Ovary (tissue), 9 donors: ENCODE data around the gene LRRC75A. TPM values are rescaled to one million over a fixed set of nuclear protein-coding genes. Genes with fewer than 3 reads are reported as not detected.

Source experiments
- DNase-seq, 5 donors: peaks; one replicate each; pipeline ENCODE4 v3.0.0-alpha.2; 2019 to 2020
- H3K27ac ChIP-seq, 2 donors: fragments of 200-600 bp; one replicate each; pipeline versions ENCODE4 v1.5.1 to v1.8.0; 2019 to 2022
- H3K27me3 ChIP-seq: fragments of 200-600 bp; one replicate; pipeline ENCODE4 v1.8.0; 2022
- H3K36me3 ChIP-seq: fragments of 200-600 bp; sonication (generic); one replicate; pipeline ENCODE4 v1.5.1; 2019
- H3K4me1 ChIP-seq: one replicate; pipeline ENCODE4 v1.8.1; 2013; ENCODE audit warnings: mild to moderate bottlenecking, moderate library complexity; ENCODE audit not compliant: insufficient read depth
- H3K4me3 ChIP-seq: fragments of 200-600 bp; sonication (generic); one replicate; pipeline ENCODE4 v1.5.1; 2017
- H3K9me3 ChIP-seq, 2 donors: fragments of 200-600 bp in 1 of 2; sonication (generic) in 1 of 2; one replicate each; pipeline versions ENCODE4 v1.5.1 to v1.8.1; 2013 to 2019; ENCODE audit warnings: mild to moderate bottlenecking in 1 of 2, moderate library complexity in 1 of 2
- CTCF ChIP-seq, 3 donors: fragments of 450-650 bp in 2 of 3; fragments of 200-600 bp in 1 of 3; IDR thresholded peaks; one replicate each; pipeline versions ENCODE4 v1.5.1 to v1.8.0; 2016 to 2022; ENCODE audit warnings: antibody characterized with exemption in 3 of 3, mild to moderate bottlenecking in 1 of 3
- EP300 ChIP-seq: sonication (generic); formaldehyde crosslinking; IDR thresholded peaks from one replicate; pipeline ENCODE4 v1.6.1; 2017; ENCODE audit warnings: antibody characterized with exemption
- POLR2A ChIP-seq: fragments of 450-650 bp; IDR thresholded peaks from one replicate; pipeline ENCODE4 v1.6.1; 2017; ENCODE audit warnings: antibody characterized with exemption, mild to moderate bottlenecking, moderate library complexity
- WGBS, 3 donors: extraction: QIAGEN DNeasy Blood & Tissue Kit in 1 of 3; methylation state at CpG; one replicate each; pipeline versions ENCODE4 v1.1.5 to v1.1.7; 2013 to 2017; 5-methylcytosine and 5-hydroxymethylcytosine counted together
- intact Hi-C, 4 donors: fragments of 100-400 bp; cut with DNase I; formaldehyde crosslinking; loops; one replicate each; pipeline versions ENCODE4 v1.11.0 to v1.15.1; 2022 to 2023
- polyA plus RNA-seq, 2 donors: library from polyadenylated mRNA; stranded (reverse); fragments of 200-250 nt in 1 of 2; fragments of 350-450 nt in 1 of 2; fragmentation: Illumina TruSeq in 1 of 2; extraction: RNeasy Lipid Tissue Mini Kit (QIAGEN cat#74804) in 1 of 2; gene quantifications; one replicate each; pipeline ENCODE4 v1.2.3, GENCODE V29; 2013 to 2014
- total RNA-seq, 7 donors: library from RNA; depleted of rRNA in 2 of 7; stranded (reverse); fragments of >200 nt in 2 of 7; fragmentation: NEBNext Ultra II Directional in 3 of 7; extraction: Animal tissue kit (Norgen Biotek cat#: 25700) in 3 of 7; gene quantifications; one replicate each; pipeline versions ENCODE4 v1.1.0 to v1.2.4, GENCODE V29; 2016 to 2023
- donor health status: DM: no; HTN: no; CAD: no; lungs with moderate emphysema.
- donor health status: DM: no; HTN: no; CAD: no.
- donor health status: Bipolar disorder and iron deficiency.
- donor health status: DM: yes; HTN: yes; CAD: no.
- donor health status: DM: no; HTN: no; CAD: no.
- donor health status: DM: yes; HTN: yes; CAD: no.

The LRRC75A gene
- total and polyA plus RNA-seq, 9 donors = 1.0 to 12.5 (median 4.1) TPM

GRCh38 chr17:16435925-16436886 is 55.8 kb downstream of the LRRC75A start:
- H3K4me3 ChIP-seq = no peak overlapping the region
- no peaks in the 10 kb centered on the region for H3K27me3 ChIP-seq
- intact Hi-C loops = loop anchor here in 2 of 4 donors (5.0 to 10.0 kb wide), 2 partner anchors 51 kb away; partner anchors contain the start of gene UBB (in 1 of the 2)
- WGBS, 3 donors = 48 to 58% (median 53%) methylated on average over 14 of the region's 14 CpGs
- no peaks in the 10 kb centered on the region for H3K36me3 ChIP-seq
- TF ChIP-seq CTCF (IDR thresholded peaks at IDR 0.05) (no peak), POLR2A (no peak), EP300 (no peak)
- H3K9me3 ChIP-seq = no peaks in the 10 kb centered on the region
- no peak overlapping the region for H3K27ac ChIP-seq
- no peak for DNase-seq
- peaks cover 11% of the 10 kb centered on the region for H3K4me1 ChIP-seq

GRCh38 chr17:16434662-16435061 is 57.3 kb downstream of the LRRC75A start:
- H3K36me3 ChIP-seq = no peaks in the 10 kb centered on the region
- DNase-seq = no peak
- intact Hi-C loops = loop anchor here in 2 of 4 donors (5.0 to 10.0 kb wide), 2 partner anchors 50 to 53 kb away; partner anchors contain the start of gene UBB (in 1 of the 2)
- WGBS, 3 donors = 36 to 50% (median 49%) methylated on average over 8 of the region's 8 CpGs
- H3K9me3 ChIP-seq = no peaks in the 10 kb centered on the region
- H3K4me3 ChIP-seq = no peak overlapping the region
- H3K4me1 ChIP-seq = peaks cover 3% of the 10 kb centered on the region
- H3K27me3 ChIP-seq = no peaks in the 10 kb centered on the region
- no peak overlapping the region for H3K27ac ChIP-seq
- TF ChIP-seq EP300 = no peak
- TF ChIP-seq CTCF (IDR thresholded peaks at IDR 0.05) = no peak
- no peak for TF ChIP-seq POLR2A

- no peak for DNase-seq
- Histone ChIP-seq H3K4me3 (no peak overlapping the region), H3K36me3 (no peaks in the 10 kb centered on the region), H3K4me1 (peaks cover 3% of the 10 kb centered on the region), H3K27ac (no peak overlapping the region), H3K27me3 (no peaks in the 10 kb centered on the region), H3K9me3 (no peaks in the 10 kb centered on the region)
- TF ChIP-seq POLR2A = no peak
- no peak for TF ChIP-seq CTCF (IDR thresholded peaks at IDR 0.05)
- TF ChIP-seq EP300 = no peak
- intact Hi-C loops = loop anchor here in 1 of 4 donors (10.0 kb wide), 1 partner anchor 49 kb away; the partner anchor contains the start of gene UBB
- WGBS, 3 donors = 69 to 79% (median 74%) methylated on average over 4 to 5 of the region's 5 CpGs
Measured at GRCh38 chr17:16433514-16433913, 58.5 kb downstream of the LRRC75A start.

- H3K27ac ChIP-seq = no peak overlapping the region
- no peak for TF ChIP-seq CTCF (IDR thresholded peaks at IDR 0.05)
- TF ChIP-seq EP300 = no peak
- TF ChIP-seq POLR2A = no peak
- DNase-seq = no peak
- H3K36me3 ChIP-seq = no peaks in the 10 kb centered on the region
- H3K4me1 ChIP-seq = no peaks in the 10 kb centered on the region
- no peaks in the 10 kb centered on the region for H3K27me3 ChIP-seq
- no peaks in the 10 kb centered on the region for H3K9me3 ChIP-seq
- no peak overlapping the region for H3K4me3 ChIP-seq
- intact Hi-C loops = loop anchor here in 1 of 4 donors (10.0 kb wide), 1 partner anchor 47 kb away; the partner anchor contains the start of gene UBB
- 90 to 95% (median 92%) methylated on average over 11 to 15 of the region's 15 CpGs for WGBS, 3 donors
Measured at GRCh38 chr17:16432017-16432416, 60.0 kb downstream of the LRRC75A start.
